ENCODE results near the gene HSDL1.

DNA sequence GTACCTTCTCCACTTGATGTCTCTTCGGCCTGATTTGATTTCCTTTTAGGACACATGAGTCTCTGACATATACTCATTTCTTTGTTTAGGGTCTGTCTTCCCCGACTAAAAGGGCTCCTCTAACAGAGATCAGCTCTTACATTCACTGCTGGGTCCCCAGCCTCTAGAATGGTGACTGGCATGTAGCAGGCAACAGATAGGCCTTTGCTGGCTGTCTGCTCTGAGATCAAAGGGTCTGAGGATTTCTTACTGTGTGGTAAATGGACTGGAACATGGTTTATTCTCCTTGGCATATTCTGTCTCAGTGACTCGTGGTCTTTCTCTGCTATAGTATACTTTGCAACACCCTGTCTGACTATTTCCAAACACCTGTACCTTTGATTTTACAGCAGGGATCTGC is 16.8 kb upstream of the HSDL1 start:
- TF ChIP-seq POLR2A (IDR thresholded peaks at IDR 0.05): no peak
- TF ChIP-seq, protein P1, sequence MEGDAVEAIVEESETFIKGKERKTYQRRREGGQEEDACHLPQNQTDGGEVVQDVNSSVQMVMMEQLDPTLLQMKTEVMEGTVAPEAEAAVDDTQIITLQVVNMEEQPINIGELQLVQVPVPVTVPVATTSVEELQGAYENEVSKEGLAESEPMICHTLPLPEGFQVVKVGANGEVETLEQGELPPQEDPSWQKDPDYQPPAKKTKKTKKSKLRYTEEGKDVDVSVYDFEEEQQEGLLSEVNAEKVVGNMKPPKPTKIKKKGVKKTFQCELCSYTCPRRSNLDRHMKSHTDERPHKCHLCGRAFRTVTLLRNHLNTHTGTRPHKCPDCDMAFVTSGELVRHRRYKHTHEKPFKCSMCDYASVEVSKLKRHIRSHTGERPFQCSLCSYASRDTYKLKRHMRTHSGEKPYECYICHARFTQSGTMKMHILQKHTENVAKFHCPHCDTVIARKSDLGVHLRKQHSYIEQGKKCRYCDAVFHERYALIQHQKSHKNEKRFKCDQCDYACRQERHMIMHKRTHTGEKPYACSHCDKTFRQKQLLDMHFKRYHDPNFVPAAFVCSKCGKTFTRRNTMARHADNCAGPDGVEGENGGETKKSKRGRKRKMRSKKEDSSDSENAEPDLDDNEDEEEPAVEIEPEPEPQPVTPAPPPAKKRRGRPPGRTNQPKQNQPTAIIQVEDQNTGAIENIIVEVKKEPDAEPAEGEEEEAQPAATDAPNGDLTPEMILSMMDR (IDR thresholded peaks at IDR 0.05 in 4 of 5, conservative IDR thresholded peaks at IDR 0.05 in 1 of 5): no peak
